GM12878 (cell line): ENCODE measurements around the gene MALSU1. TPM values are rescaled to one million over a fixed set of nuclear protein-coding genes. Genes with fewer than 3 reads are reported as not detected.
A peak's percentile ranks its signal among the peaks of the same experiment; 100 is the strongest.

Experiments used
- BCL11A ChIP-seq: IDR thresholded peaks from 2 replicates; pipeline ENCODE4 v1.6.1; 2011; ENCODE audit warnings: low read depth, low read length
- BRCA1 ChIP-seq: IDR thresholded peaks from 2 replicates; pipeline ENCODE4 v1.6.1; 2011; ENCODE audit warnings: low read depth, low read length, improper control_type of control experiment
- FOXM1 ChIP-seq: IDR thresholded peaks from 2 replicates; pipeline ENCODE4 v1.6.1; 2012; ENCODE audit warnings: low read depth, mild to moderate bottlenecking, inconsistent platforms, low read length, moderate library complexity
- KLF5 ChIP-seq: fragments of 450-650 bp; IDR thresholded peaks from 2 replicates; pipeline ENCODE4 v1.6.1; 2014; ENCODE audit warnings: mild to moderate bottlenecking; ENCODE audit not compliant: partially characterized antibody
- MYC ChIP-seq: IDR thresholded peaks from 2 replicates; pipeline ENCODE4 v1.6.1; 2011; ENCODE audit warnings: mild to moderate bottlenecking, low read length, moderate library complexity, inconsistent platforms; ENCODE audit not compliant: insufficient read depth, insufficient replicate concordance, insufficient read length, severe bottlenecking
- PAX5 ChIP-seq: IDR thresholded peaks from 2 replicates; pipeline ENCODE4 v1.6.1; 2011; ENCODE audit warnings: low read depth, low read length, borderline replicate concordance
- YY1 ChIP-seq: IDR thresholded peaks from 2 replicates; pipeline ENCODE4 v1.6.1; 2011; ENCODE audit warnings: low read depth, mild to moderate bottlenecking, low read length
- ZBTB4 ChIP-seq: fragments of 450-650 bp; formaldehyde crosslinking; IDR thresholded peaks from 2 replicates; pipeline ENCODE4 v1.4.0; 2022; ENCODE audit warnings: mild to moderate bottlenecking, moderate library complexity
- polyA plus RNA-seq, 11 experiments: library from polyadenylated mRNA; depleted of rRNA in 4 of 11; unstranded in 6 of 11; stranded (reverse) in 5 of 11; fragments of >200 nt; fragmentation: Nextera tagmentation in 4 of 11; fragmentation: Illumina TruSeq in 1 of 11; extraction: Ambion mirVana in 4 of 11; extraction: Trizol in 1 of 11; gene quantifications; 1 replicate in 1 of 11; 2 replicates in 10 of 11; pipeline versions ENCODE4 v1.2.1 to v1.2.3, GENCODE V29; 2011 to 2016; ENCODE audit warnings: inconsistent platforms in 2 of 11, missing spikeins in 2 of 11, low read depth in 1 of 11
- total RNA-seq, 4 experiments: library from RNA; depleted of rRNA in 3 of 4; stranded (reverse); fragments of >200 nt in 3 of 4; fragmentation: Illumina TruSeq in 1 of 4; extraction: Trizol in 1 of 4; gene quantifications; 2 replicates each; pipeline versions ENCODE4 v1.2.1 to v1.2.3, GENCODE V29; 2013 to 2021
- TF ChIP-seq, protein P1 (sequence below): fragments of 450-650 bp; IDR thresholded peaks from 2 replicates; pipeline ENCODE4 v1.6.1; 2017; ENCODE audit warnings: mild to moderate bottlenecking, low read depth, inconsistent platforms; ENCODE audit not compliant: poor library complexity, severe bottlenecking
- TF ChIP-seq, protein P2 (sequence below): fragments of 450-650 bp; formaldehyde crosslinking; IDR thresholded peaks from 2 replicates; pipeline ENCODE4 v1.5.0; 2022; ENCODE audit warnings: mild to moderate bottlenecking, missing genetic modification characterization
- TF ChIP-seq, protein P3 (sequence below), 3 experiments: IDR thresholded peaks in 2 of 3; conservative IDR thresholded peaks in 1 of 3; 2 replicates each; pipeline ENCODE4 v1.5.1; 2011; ENCODE audit warnings: low read depth in 3 of 3, low read length in 3 of 3, mild to moderate bottlenecking in 3 of 3, control low read depth in 2 of 3, moderate library complexity in 2 of 3, inconsistent platforms in 1 of 3, mixed read lengths in 1 of 3; ENCODE audit not compliant: control insufficient read depth in 2 of 3, insufficient read depth in 1 of 3; ENCODE audit errors: extremely low read depth in 1 of 3
- TF ChIP-seq, protein P4 (sequence below): fragments of 150-350 bp; IDR thresholded peaks from 2 replicates; pipeline ENCODE4 v1.6.1; 2016; ENCODE audit warnings: low read depth, low read length

The MALSU1 gene
- total and polyA plus RNA-seq, 10 of the 15 experiments (the other 5 are each of a cell fraction or from before 2014, with no cell fraction given), result 8.5 to 159 (median 73.7) TPM

DNA sequence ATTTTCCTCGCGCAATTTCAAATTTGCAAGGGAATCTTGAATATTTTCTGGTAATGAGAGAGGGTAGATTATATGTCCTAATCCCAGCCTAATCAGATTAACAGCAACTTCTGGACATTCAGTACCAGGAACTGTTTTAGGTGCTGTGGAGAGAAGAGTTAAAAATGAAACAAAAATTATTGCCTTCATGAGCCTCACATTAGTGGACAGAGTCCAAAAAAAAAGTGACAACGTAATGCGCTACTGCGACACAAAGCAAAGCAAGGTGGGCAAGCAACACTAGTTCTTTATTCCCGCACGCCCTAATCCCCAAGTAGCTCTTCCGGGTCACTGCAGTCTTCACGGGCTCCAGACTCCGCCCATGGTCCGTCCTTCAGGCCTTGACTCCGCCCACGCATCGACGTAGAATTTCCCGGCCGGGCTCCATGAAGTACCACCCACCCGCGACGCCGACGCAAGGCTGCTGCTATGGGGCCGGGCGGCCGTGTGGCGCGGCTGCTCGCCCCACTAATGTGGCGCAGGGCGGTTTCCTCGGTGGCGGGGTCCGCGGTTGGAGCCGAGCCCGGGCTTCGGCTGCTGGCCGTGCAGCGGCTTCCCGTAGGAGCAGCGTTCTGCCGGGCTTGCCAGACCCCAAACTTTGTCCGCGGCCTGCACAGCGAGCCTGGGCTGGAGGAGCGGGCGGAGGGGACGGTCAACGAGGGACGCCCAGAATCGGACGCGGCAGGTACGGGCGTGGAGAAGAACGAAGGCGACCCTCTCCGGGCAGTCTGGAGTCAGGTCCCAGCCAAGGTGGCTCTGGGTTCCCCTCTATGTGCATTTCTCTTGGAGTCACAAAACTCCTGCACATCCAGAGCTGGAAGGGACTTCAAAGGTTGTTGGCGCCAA is at the start of gene MALSU1 (continued):
- TF ChIP-seq ZBTB4 (CRISPR knock-in tag), result no peak
- TF ChIP-seq YY1, result peak; percentile 90
- no peak for TF ChIP-seq BRCA1
- TF ChIP-seq, protein P1, sequence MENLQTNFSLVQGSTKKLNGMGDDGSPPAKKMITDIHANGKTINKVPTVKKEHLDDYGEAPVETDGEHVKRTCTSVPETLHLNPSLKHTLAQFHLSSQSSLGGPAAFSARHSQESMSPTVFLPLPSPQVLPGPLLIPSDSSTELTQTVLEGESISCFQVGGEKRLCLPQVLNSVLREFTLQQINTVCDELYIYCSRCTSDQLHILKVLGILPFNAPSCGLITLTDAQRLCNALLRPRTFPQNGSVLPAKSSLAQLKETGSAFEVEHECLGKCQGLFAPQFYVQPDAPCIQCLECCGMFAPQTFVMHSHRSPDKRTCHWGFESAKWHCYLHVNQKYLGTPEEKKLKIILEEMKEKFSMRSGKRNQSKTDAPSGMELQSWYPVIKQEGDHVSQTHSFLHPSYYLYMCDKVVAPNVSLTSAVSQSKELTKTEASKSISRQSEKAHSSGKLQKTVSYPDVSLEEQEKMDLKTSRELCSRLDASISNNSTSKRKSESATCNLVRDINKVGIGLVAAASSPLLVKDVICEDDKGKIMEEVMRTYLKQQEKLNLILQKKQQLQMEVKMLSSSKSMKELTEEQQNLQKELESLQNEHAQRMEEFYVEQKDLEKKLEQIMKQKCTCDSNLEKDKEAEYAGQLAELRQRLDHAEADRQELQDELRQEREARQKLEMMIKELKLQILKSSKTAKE, result no peak
- TF ChIP-seq, protein P2, sequence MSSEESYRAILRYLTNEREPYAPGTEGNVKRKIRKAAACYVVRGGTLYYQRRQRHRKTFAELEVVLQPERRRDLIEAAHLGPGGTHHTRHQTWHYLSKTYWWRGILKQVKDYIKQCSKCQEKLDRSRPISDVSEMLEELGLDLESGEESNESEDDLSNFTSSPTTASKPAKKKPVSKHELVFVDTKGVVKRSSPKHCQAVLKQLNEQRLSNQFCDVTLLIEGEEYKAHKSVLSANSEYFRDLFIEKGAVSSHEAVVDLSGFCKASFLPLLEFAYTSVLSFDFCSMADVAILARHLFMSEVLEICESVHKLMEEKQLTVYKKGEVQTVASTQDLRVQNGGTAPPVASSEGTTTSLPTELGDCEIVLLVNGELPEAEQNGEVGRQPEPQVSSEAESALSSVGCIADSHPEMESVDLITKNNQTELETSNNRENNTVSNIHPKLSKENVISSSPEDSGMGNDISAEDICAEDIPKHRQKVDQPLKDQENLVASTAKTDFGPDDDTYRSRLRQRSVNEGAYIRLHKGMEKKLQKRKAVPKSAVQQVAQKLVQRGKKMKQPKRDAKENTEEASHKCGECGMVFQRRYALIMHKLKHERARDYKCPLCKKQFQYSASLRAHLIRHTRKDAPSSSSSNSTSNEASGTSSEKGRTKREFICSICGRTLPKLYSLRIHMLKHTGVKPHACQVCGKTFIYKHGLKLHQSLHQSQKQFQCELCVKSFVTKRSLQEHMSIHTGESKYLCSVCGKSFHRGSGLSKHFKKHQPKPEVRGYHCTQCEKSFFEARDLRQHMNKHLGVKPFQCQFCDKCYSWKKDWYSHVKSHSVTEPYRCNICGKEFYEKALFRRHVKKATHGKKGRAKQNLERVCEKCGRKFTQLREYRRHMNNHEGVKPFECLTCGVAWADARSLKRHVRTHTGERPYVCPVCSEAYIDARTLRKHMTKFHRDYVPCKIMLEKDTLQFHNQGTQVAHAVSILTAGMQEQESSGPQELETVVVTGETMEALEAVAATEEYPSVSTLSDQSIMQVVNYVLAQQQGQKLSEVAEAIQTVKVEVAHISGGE (CRISPR knock-in tag), result no peak
- 0 out of 2 replicates have a peak, but pooled peaks have one; percentile 59 for TF ChIP-seq PAX5
- TF ChIP-seq, protein P3, sequence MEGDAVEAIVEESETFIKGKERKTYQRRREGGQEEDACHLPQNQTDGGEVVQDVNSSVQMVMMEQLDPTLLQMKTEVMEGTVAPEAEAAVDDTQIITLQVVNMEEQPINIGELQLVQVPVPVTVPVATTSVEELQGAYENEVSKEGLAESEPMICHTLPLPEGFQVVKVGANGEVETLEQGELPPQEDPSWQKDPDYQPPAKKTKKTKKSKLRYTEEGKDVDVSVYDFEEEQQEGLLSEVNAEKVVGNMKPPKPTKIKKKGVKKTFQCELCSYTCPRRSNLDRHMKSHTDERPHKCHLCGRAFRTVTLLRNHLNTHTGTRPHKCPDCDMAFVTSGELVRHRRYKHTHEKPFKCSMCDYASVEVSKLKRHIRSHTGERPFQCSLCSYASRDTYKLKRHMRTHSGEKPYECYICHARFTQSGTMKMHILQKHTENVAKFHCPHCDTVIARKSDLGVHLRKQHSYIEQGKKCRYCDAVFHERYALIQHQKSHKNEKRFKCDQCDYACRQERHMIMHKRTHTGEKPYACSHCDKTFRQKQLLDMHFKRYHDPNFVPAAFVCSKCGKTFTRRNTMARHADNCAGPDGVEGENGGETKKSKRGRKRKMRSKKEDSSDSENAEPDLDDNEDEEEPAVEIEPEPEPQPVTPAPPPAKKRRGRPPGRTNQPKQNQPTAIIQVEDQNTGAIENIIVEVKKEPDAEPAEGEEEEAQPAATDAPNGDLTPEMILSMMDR (IDR thresholded peaks at IDR 0.05 in 2 of 3, conservative IDR thresholded peaks at IDR 0.05 in 1 of 3; ENCODE audit: control insufficient read depth in 2 of 3, extremely low read depth in 1 of 3, insufficient read depth in 1 of 3, low read depth in 3 of 3, low read length in 3 of 3), result no peak
- no peak for TF ChIP-seq FOXM1
- TF ChIP-seq KLF5, result peak; percentile 76
- no peak for TF ChIP-seq MYC
- TF ChIP-seq, protein P4, sequence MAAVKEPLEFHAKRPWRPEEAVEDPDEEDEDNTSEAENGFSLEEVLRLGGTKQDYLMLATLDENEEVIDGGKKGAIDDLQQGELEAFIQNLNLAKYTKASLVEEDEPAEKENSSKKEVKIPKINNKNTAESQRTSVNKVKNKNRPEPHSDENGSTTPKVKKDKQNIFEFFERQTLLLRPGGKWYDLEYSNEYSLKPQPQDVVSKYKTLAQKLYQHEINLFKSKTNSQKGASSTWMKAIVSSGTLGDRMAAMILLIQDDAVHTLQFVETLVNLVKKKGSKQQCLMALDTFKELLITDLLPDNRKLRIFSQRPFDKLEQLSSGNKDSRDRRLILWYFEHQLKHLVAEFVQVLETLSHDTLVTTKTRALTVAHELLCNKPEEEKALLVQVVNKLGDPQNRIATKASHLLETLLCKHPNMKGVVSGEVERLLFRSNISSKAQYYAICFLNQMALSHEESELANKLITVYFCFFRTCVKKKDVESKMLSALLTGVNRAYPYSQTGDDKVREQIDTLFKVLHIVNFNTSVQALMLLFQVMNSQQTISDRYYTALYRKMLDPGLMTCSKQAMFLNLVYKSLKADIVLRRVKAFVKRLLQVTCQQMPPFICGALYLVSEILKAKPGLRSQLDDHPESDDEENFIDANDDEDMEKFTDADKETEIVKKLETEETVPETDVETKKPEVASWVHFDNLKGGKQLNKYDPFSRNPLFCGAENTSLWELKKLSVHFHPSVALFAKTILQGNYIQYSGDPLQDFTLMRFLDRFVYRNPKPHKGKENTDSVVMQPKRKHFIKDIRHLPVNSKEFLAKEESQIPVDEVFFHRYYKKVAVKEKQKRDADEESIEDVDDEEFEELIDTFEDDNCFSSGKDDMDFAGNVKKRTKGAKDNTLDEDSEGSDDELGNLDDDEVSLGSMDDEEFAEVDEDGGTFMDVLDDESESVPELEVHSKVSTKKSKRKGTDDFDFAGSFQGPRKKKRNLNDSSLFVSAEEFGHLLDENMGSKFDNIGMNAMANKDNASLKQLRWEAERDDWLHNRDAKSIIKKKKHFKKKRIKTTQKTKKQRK, result no peak
- no peak for TF ChIP-seq BCL11A
